HCEC 1CT (cell line): ENCODE measurements around the gene DNAH17.
A peak's percentile ranks its signal among the peaks of the same experiment; 100 is the strongest.

Source experiments
- DNase-seq: peaks from one replicate; pipeline ENCODE4 v3.0.0-alpha.2; 2017

Gene DNAH17

GRCh38 chr17:78601577-78602190, 24.5 kb upstream of the DNAH17 start:
- DNase-seq: no peak

GRCh38 chr17:78600181-78600721, 23.1 kb upstream of the DNAH17 start:
- no peak for DNase-seq

DNA sequence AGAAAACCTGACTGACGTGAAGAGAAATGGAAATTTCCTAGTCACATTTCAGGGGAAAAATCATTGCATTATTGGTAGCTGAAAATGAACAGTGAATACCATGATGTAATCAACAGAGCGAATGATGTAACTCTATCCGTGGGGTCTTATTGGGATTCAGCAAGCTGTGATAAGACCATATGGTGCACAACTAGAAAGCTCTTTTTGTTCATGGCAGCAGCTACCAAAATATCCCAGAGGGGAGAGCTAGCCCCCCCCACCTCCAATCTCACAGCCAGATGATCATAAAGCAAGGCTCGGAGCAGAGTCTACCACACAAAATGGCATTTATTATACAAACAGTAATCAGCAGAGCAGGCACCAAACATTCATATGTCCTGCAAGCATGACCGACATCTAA, 22.2 kb upstream of the DNAH17 start:
- no peak for DNase-seq

DNA sequence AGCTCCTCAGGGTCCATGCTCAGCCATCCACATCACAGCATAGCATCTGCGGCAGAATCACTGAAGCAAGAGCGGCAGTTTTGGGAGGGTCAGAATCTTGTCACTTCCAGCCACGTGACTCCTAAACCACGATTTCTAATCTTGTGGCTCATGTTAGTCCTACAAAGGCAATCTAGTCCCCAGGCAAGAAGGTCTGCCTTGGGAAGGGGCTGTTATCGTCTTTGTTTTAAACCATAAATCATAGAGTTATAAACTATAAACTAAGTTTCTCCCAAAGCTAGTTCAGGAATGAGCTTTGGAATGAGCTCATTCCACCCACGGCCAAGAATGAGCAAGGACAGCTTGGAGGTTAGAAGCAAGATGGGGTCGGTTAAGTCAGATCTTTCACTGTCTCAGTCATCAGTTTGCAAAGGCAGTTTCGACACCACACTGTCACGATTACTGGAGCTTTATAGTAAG, 20.8 kb upstream of the DNAH17 start:
- DNase-seq: peak; percentile 40

GRCh38 chr17:78596871-78597764, 19.9 kb upstream of the DNAH17 start:
- no peak for DNase-seq

DNA sequence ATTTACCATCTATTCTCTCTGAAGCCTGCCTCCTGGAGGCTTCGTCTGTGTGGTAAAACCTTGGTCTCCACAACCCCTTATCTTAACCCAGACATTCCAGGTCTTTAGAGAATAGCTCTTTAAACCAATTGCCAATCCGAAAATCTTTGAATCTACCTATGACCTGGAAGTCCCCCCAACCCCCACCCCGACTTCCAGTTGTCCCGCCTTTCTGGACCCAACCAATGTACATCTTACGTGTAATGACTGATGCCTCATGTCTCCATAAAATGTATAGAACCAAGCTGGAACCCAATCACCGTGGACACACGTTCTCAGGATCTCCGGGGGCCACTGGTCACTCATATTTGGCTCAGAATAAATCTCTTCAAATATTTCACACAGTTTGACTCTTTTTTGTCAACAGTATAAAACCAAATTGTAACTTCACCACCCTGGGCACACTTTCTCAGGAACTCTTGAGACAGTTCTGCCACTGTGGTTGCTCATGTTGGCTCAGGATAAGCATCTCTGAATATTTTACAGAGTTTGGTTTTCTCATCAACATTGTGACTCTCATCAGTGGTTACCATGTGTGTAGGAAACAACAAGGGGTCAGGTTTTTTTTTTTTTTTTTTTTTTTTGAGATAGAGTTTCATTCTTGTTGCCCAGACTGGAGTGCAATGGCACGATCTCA, 18.1 kb upstream of the DNAH17 start:
- no peak for DNase-seq

- DNase-seq: no peak
Observed at GRCh38 chr17:78592991-78593329, 15.8 kb upstream of the DNAH17 start.

GRCh38 chr17:78591263-78591671, 14.1 kb upstream of the DNAH17 start:
- no peak for DNase-seq

DNA sequence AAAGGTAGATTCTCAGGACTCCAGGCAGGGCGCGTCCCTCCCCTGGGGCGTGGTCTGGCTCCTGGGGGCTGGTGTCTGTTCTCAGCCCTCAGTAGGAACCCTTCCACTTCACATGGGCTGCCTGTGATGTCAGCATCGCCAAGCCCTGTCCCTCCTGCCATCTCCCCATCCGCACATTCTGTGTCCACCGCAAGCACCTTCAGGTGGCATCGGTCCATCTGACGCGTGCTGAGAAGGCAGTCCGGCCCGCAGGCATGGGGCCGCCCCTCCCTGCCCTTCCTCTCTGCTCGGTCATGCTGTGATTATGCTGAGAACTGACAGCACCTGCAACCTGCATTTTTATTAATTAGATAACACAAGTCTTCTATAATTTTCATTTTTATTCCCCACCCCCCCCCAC, 12.7 kb upstream of the DNAH17 start:
- no peak for DNase-seq

GRCh38 chr17:78589031-78589675, 12.0 kb upstream of the DNAH17 start:
- DNase-seq: no peak

DNA sequence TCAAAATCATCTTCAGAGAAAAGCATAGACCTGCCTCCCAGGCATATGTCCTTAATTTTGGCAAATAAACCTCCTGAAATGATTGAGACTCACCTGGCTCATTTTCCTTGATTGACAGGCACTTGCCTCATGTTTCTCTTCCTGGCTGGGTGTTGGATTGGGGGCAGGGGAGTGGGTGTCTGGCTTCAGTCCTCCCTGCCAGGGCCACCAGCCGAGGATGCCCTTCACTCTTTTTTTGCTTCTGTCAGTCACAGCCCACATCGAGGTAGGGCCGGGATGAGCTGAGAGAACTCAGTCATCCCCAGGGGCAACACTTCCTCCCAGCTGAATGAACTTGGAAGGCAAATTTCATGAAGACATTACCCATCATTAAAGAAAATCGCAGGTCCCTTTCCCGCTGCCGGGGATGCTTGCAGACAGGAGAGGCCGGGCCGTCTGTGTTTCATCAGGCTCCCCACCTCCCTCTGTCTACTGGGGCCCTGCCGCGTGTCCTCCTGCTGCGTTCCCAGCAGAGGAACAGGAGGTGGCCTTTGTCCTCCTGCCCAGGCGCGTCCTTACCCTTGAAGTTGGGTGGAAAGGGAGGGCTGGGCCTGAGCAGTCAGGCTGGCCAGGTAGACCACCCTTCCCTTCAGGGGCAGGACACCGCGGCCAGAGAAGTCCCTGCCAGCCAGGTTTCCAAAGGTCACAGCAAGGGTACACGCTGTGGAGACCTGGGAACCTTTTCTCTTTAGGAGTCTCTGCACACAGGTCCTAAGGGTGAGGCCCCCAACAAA, 11.2 kb upstream of the DNAH17 start:
- no peak for DNase-seq

DNA sequence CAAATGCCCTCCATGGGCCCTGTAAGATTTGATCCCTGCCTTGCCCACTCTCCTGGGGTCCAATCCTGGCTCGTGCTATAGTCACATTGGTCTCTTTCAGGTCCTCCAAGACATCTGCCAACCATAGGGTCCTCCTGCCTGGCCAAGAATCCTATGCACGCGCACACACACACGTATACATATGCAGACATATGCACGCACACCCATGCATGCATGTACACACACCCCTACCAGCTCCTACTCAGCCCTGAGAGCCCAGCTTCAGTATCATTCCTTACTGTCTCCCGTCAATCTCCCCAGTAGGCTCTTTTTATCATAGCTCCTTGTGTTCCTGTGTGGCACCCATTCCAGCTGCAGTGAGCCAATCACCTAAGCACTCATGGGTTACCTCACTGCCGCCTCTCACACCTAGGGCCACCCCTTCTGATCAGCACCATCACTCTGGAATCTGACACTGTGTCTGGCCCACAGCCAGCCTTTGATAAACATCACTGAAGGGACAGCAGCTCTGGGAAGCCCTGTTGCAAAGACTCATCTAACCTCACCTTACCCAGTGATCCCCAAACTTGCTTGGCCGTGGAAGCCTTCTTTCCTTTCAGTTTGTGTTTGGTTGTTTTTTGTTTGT, 7.9 kb upstream of the DNAH17 start:
- DNase-seq: no peak

DNA sequence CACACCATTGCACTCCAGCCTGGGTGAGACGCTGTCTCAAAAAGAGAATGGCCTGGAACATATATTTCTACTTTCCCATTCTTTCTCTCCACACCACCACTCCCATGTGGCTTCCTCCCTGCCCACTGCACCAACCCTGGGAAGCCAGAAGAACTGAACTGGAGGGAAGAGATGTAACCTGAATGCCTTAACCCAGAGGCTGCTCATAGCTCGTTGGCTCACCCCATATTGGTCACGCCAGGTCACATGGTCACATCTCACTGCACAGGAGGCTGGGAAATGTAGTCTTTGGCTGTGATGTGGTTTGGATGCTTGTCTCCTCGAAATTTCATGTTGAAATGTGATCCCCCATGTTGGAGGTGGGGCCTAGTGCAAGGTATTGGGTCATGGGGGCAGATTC, 5.9 kb upstream of the DNAH17 start:
- no peak for DNase-seq

DNA sequence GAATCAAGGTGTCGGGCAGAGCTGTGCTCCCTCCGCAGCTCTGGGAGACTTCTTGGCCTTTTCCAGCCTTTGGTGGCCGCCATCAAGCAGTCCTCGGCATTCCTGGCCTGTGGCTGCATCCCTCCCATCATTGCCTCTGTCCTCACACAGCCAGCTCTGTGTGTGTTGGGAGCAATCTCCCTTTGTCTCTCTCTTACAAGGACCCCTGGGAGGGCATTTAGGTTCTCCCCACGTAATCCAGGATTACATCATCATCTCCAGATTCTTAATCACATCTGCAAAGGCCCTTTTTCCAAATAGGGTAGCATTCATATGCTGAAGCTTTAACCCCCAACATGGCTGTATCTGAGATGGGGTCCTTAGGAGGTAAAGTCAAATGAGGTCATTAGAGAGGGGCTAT, 4.1 kb upstream of the DNAH17 start:
- no peak for DNase-seq

- DNase-seq: no peak
Observed at GRCh38 chr17:78580277-78580804, 3.1 kb upstream of the DNAH17 start.

DNA sequence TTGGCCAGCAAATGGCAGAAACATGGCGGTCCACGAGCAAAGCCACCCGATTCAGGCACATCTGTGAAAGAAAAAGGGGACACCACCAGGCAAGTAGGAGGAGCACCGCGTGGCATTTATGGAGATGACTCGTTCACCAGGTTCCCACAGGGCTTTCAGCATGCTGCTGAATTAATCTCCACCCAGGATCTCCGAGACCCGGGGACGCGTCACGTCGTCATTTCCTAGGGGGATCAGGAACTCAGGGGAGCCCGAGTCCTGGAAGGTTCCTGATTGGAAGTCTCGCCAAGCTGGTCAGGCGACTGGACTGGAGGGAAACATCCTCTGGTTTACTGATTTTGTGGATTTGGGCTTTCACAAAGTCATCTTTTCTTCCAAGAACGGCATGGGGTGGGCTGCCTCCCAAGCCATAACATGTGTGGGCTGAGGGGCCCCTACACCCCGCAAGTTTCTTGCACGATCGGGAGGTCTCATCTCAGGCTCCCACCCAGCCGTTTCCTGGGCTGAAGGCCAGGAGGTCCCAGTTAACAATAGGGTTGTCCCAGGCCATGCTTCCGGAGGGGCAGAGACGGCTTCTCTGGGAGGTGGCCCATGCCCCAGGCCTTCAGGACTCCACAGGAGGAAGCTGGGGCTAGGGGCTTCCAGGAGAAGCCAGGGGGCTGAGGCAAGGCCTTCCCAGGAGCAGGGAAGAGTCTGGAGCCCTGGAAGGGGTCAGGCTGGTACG, 645 bp downstream of the DNAH17 start:
- DNase-seq: no peak

DNA sequence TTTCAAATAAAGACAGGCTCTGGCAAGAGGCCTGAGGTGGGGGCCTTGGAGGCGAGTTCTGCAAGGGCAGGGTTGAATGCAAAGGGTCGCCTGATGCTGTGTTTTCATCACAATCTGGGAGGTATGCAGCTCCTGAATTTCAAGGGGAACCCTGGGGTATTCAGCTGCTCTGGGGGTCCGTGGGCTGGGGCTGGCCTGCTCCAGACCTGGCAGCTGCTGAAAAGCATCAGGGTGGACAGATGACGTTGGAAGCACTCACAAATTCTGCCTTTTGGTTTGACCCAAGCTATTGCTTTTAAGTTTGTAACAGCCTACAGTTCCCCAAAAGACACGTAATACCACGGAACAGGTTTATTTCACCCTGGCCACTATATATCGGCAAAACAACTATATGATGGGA, 1.3 kb downstream of the DNAH17 start:
- no peak for DNase-seq

DNA sequence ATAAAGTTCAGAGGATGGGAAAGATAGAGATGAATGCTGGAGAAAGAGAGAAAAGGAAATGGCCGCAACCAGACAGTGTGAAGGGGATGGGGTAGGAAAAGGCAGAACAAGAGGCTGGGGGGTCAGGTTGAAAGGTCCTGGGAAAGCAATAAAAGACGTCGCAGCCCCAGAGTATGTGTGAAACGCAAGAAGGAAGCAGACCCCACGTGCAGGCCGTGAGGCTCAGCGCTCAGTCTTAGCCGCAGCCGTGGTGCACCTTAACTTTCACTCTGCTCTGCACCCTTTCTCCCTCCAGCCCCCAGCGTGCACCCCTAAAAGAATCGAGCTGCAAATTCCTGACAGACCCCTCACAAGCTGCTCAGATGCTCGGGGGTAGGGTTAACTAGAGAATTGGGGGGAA, 1.9 kb downstream of the DNAH17 start:
- DNase-seq: no peak

GRCh38 chr17:78573955-78574354, 3.2 kb downstream of the DNAH17 start:
- peak; percentile 17 for DNase-seq

DNA sequence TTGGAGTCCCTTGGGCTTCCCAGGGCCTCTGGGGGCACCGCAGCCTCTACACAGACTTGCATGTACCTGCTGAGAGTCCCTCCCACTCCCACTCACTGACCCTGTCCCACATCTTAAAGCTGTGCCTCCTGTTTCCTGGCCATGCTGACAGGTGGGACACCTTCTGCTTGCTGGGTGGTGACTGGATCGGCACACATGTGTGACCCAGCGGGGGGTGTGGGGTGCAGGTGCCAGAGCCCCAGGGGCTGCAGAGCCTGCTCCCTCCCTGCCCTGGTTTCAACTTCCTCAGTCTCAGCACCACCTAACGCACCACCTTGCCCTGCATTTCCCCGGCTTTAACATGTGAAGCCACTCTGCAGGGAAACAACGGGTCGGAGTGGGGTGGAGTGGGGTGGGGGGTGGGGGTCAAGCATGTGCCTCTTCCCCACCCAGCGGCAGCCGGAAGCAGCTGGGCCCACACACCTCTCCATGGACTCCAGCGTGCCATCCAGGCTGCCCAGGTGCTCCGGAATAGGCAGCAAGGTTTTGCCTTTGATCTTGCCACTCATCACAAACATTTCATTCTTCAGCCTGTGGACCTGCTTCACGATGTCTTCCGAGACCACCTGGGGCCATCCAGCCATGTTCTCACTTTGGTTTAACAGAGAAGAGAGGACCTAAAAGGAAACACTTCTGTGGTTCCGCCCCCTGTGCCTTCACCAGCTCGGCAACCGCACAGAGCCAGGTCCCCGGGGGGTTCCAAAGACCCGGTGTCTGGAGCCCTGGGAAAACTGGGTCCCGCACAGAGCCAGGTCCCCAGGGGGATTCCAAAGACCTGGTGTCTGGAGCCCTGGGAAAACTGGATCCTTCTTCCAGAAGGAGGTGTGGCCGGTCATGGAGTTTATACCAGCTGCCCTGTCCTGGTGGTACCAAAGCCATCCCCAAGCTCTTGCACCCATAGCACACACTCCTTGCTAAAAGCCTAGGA, 4.7 kb downstream of the DNAH17 start:
- DNase-seq: no peak
